T-helper 2 cell treated with Interferon-gamma antibody and Interleukin-4, amounts not matched to agents 5 μg/mL and 100 μg/mL, for 36 hours (primary cell): ENCODE results near the gene SPATA19.

ENCODE experiments used
- DNase-seq: peaks from one replicate; pipeline ENCODE4 v3.0.0; 2021; ENCODE audit warnings: low spot score
- H3K27ac Mint-ChIP-seq: one replicate; pipeline ENCODE4 v1.8.0; 2021; ENCODE audit warnings: mild to moderate bottlenecking, mixed read lengths
- H3K27me3 Mint-ChIP-seq: one replicate; pipeline ENCODE4 v1.8.0; 2021; ENCODE audit warnings: low read depth, mixed read lengths
- H3K36me3 Mint-ChIP-seq: one replicate; pipeline ENCODE4 v1.8.0; 2021; ENCODE audit warnings: low read depth, mixed read lengths
- H3K4me1 Mint-ChIP-seq: one replicate; pipeline ENCODE4 v1.8.0; 2021; ENCODE audit warnings: low read depth, mixed read lengths
- H3K4me3 Mint-ChIP-seq: one replicate; pipeline ENCODE4 v1.8.0; 2022; ENCODE audit warnings: mild to moderate bottlenecking, moderate library complexity, mixed read lengths
- H3K9me3 Mint-ChIP-seq: one replicate; pipeline ENCODE4 v1.8.0; 2021; ENCODE audit warnings: mixed read lengths

The SPATA19 gene

GRCh38 chr11:133818302-133818701 lies 27.0 kb downstream of the SPATA19 start:
- Mint-ChIP-seq H3K36me3 (no peaks in the 10 kb centered on the region), H3K27ac (no peak overlapping the region), H3K27me3 (no peaks in the 10 kb centered on the region), H3K4me1 (no peaks in the 10 kb centered on the region), H3K4me3 (no peak overlapping the region), H3K9me3 (no peaks in the 10 kb centered on the region)
- DNase-seq: no peak

GRCh38 chr11:133817449-133817848 lies 27.9 kb downstream of the SPATA19 start:
- Mint-ChIP-seq H3K36me3 (no peaks in the 10 kb centered on the region), H3K4me1 (no peaks in the 10 kb centered on the region), H3K27me3 (no peaks in the 10 kb centered on the region), H3K27ac (no peak overlapping the region), H3K9me3 (no peaks in the 10 kb centered on the region), H3K4me3 (no peak overlapping the region)
- DNase-seq: no peak

- H3K9me3 Mint-ChIP-seq: no peaks in the 10 kb centered on the region
These were observed 29.0 kb downstream of the SPATA19 start for GRCh38 chr11:133816146-133816870.

GRCh38 chr11:133815636-133816035 lies 29.7 kb downstream of the SPATA19 start:
- DNase-seq: no peak
- Mint-ChIP-seq H3K4me1 (no peaks in the 10 kb centered on the region), H3K27me3 (no peaks in the 10 kb centered on the region), H3K27ac (no peak overlapping the region), H3K9me3 (no peaks in the 10 kb centered on the region), H3K4me3 (no peak overlapping the region), H3K36me3 (no peaks in the 10 kb centered on the region)

More at GRCh38 chr11:133816146-133816870, 29.0 kb downstream of the SPATA19 start:
- Mint-ChIP-seq H3K27me3 (no peaks in the 10 kb centered on the region), H3K4me1 (no peaks in the 10 kb centered on the region), H3K4me3 (no peak overlapping the region), H3K27ac (no peak overlapping the region), H3K36me3 (no peaks in the 10 kb centered on the region)
- no peak for DNase-seq

GRCh38 chr11:133814588-133815100 lies 30.7 kb downstream of the SPATA19 start:
- Mint-ChIP-seq H3K27me3 (no peaks in the 10 kb centered on the region), H3K4me3 (no peak overlapping the region), H3K9me3 (no peaks in the 10 kb centered on the region), H3K4me1 (no peaks in the 10 kb centered on the region), H3K36me3 (no peaks in the 10 kb centered on the region), H3K27ac (no peak overlapping the region)
- DNase-seq: no peak

- no peaks in the 10 kb centered on the region for H3K36me3 Mint-ChIP-seq
- no peak overlapping the region for H3K4me3 Mint-ChIP-seq
- no peaks in the 10 kb centered on the region for H3K4me1 Mint-ChIP-seq
- H3K27me3 Mint-ChIP-seq: no peaks in the 10 kb centered on the region
- no peak overlapping the region for H3K27ac Mint-ChIP-seq
- H3K9me3 Mint-ChIP-seq: no peaks in the 10 kb centered on the region
- DNase-seq: no peak
These were observed 33.2 kb downstream of the SPATA19 start for GRCh38 chr11:133811850-133812685.

GRCh38 chr11:133810766-133811165 lies 34.5 kb downstream of the SPATA19 start:
- Mint-ChIP-seq H3K9me3 (no peaks in the 10 kb centered on the region), H3K27me3 (no peaks in the 10 kb centered on the region), H3K4me1 (no peaks in the 10 kb centered on the region), H3K4me3 (no peak overlapping the region), H3K36me3 (no peaks in the 10 kb centered on the region), H3K27ac (no peak overlapping the region)
- no peak for DNase-seq

GRCh38 chr11:133809569-133810491 lies 35.5 kb downstream of the SPATA19 start:
- H3K4me1 Mint-ChIP-seq: no peaks in the 10 kb centered on the region
- H3K36me3 Mint-ChIP-seq: no peaks in the 10 kb centered on the region
- H3K27me3 Mint-ChIP-seq: no peaks in the 10 kb centered on the region
- no peak overlapping the region for H3K4me3 Mint-ChIP-seq
- H3K27ac Mint-ChIP-seq: no peak overlapping the region
- H3K9me3 Mint-ChIP-seq: no peaks in the 10 kb centered on the region
- no peak for DNase-seq

GRCh38 chr11:133808393-133809140 lies 36.7 kb downstream of the SPATA19 start:
- no peak overlapping the region for H3K27ac Mint-ChIP-seq
- DNase-seq: no peak
- H3K36me3 Mint-ChIP-seq: no peaks in the 10 kb centered on the region
- H3K4me1 Mint-ChIP-seq: no peaks in the 10 kb centered on the region
- no peaks in the 10 kb centered on the region for H3K9me3 Mint-ChIP-seq
- H3K4me3 Mint-ChIP-seq: no peak overlapping the region
- no peaks in the 10 kb centered on the region for H3K27me3 Mint-ChIP-seq

- no peaks in the 10 kb centered on the region for H3K4me1 Mint-ChIP-seq
- no peaks in the 10 kb centered on the region for H3K36me3 Mint-ChIP-seq
- DNase-seq: no peak
- H3K27me3 Mint-ChIP-seq: no peaks in the 10 kb centered on the region
- H3K27ac Mint-ChIP-seq: no peak overlapping the region
- no peaks in the 10 kb centered on the region for H3K9me3 Mint-ChIP-seq
- H3K4me3 Mint-ChIP-seq: no peak overlapping the region
These were observed 42.3 kb downstream of the SPATA19 start for GRCh38 chr11:133803026-133803425.

- Mint-ChIP-seq H3K27ac (no peak overlapping the region), H3K36me3 (no peaks in the 10 kb centered on the region), H3K4me1 (no peaks in the 10 kb centered on the region)
These were observed 44.0 kb downstream of the SPATA19 start for GRCh38 chr11:133801356-133801755.

GRCh38 chr11:133800666-133801065 lies 44.6 kb downstream of the SPATA19 start:
- no peak for DNase-seq
- Mint-ChIP-seq H3K9me3 (no peaks in the 10 kb centered on the region), H3K36me3 (no peaks in the 10 kb centered on the region), H3K4me3 (no peak overlapping the region), H3K4me1 (no peaks in the 10 kb centered on the region), H3K27me3 (no peaks in the 10 kb centered on the region), H3K27ac (no peak overlapping the region)

More at GRCh38 chr11:133801356-133801755, 44.0 kb downstream of the SPATA19 start:
- no peaks in the 10 kb centered on the region for H3K9me3 Mint-ChIP-seq
- DNase-seq: no peak
- no peak overlapping the region for H3K4me3 Mint-ChIP-seq
- no peaks in the 10 kb centered on the region for H3K27me3 Mint-ChIP-seq

- H3K27me3 Mint-ChIP-seq: no peaks in the 10 kb centered on the region
- H3K4me1 Mint-ChIP-seq: no peaks in the 10 kb centered on the region
- no peak overlapping the region for H3K4me3 Mint-ChIP-seq
- no peaks in the 10 kb centered on the region for H3K36me3 Mint-ChIP-seq
- DNase-seq: no peak
- no peak overlapping the region for H3K27ac Mint-ChIP-seq
- peaks cover 7% of the 10 kb centered on the region for H3K9me3 Mint-ChIP-seq
These were observed 47.8 kb downstream of the SPATA19 start for GRCh38 chr11:133797554-133797953.
